Measurements from ENCODE around the gene MMAB. TPM values are rescaled to one million over a fixed set of nuclear protein-coding genes. Genes with fewer than 3 reads are reported as not detected.

The MMAB gene
- total and polyA plus RNA-seq, 2 of the 13 experiments (the other 11 are each of a cell fraction or from before 2014, with no cell fraction given): 26.1 to 77.3 TPM

DNA sequence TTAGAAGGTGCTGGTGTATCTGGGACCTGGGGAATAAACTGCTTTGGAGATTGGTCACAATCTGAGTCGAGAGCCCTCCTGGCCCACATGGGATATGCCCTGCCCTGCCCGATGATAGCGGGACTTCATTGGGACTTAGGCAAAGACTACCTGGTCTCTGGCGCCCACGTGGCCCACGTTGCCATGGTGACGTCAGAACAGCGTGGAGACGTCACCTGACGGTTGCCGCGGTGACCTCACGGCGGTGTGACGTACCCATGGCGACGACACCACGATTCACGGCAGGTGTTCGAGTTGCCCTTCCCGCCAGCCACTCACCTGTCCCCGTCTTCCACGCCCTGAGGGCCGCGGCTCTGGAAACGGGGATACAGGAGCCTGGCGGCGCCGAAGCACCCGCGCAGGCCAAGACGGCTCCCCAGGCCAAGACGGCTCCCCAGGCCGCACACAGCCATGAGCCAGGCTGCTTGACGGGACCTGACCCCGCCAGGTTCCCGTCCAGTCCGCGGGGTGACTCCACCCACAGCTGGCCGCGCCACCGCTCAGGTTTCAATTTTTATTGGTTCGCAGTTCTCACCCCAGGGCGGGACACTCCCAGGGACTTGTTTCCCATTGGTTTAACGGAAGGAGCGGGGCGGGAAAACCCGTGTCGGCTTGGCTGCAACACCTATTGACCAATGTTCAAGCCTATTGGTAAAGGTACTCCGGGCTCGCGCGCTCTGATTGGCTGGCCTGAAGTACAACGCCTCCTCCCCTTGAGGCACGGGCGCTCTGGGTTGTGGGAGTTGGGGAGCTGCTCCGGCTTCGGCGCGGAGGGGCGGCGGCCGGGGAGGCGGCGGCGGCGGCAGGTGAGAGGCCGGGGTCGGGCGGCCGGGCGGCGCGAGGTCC lies at the start of gene MMAB, which contains the start of gene MVK (continued):
- TF ChIP-seq, protein P1, sequence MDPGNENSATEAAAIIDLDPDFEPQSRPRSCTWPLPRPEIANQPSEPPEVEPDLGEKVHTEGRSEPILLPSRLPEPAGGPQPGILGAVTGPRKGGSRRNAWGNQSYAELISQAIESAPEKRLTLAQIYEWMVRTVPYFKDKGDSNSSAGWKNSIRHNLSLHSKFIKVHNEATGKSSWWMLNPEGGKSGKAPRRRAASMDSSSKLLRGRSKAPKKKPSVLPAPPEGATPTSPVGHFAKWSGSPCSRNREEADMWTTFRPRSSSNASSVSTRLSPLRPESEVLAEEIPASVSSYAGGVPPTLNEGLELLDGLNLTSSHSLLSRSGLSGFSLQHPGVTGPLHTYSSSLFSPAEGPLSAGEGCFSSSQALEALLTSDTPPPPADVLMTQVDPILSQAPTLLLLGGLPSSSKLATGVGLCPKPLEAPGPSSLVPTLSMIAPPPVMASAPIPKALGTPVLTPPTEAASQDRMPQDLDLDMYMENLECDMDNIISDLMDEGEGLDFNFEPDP (CRISPR knock-in tag; conservative IDR thresholded peaks at IDR 0.05): no peak
- TF ChIP-seq IKZF1 (IDR thresholded peaks at IDR 0.05) (no peak), NAIF1 (CRISPR knock-in tag; IDR thresholded peaks at IDR 0.05; ENCODE audit: borderline replicate concordance) (no peak; the same call in 1 of the 2 replicates), MIER2 (CRISPR knock-in tag; IDR thresholded peaks at IDR 0.05) (peak; percentile 52; the same call in 1 of the 2 replicates), RARG (CRISPR knock-in tag; IDR thresholded peaks at IDR 0.05; ENCODE audit: low read depth) (no peak), ZFP37 (CRISPR knock-in tag; IDR thresholded peaks at IDR 0.05; ENCODE audit: borderline replicate concordance) (no peak), ZFP36 (IDR thresholded peaks at IDR 0.05; ENCODE audit: borderline replicate concordance, low read depth, low read length, partially characterized antibody) (no peak), DNMT1 (CRISPR knock-in tag; IDR thresholded peaks at IDR 0.05) (peak; percentile 77; the same call in 1 of the 2 replicates), ZNF326 (CRISPR knock-in tag; IDR thresholded peaks at IDR 0.05; ENCODE audit: borderline replicate concordance) (no peak), SMARCC2 (IDR thresholded peaks at IDR 0.05) (no peak), ATF7-NPFF (CRISPR knock-in tag; IDR thresholded peaks at IDR 0.05; ENCODE audit: low read depth) (peak; percentile 94; the same call in 1 of the 2 replicates), MAFF (IDR thresholded peaks at IDR 0.05; ENCODE audit: low read depth, low read length) (no peak), ZNF207 (IDR thresholded peaks at IDR 0.05; ENCODE audit: borderline replicate concordance) (no peak), ZBTB38 (CRISPR knock-in tag; IDR thresholded peaks at IDR 0.05) (peak; percentile 87; the same call in 1 of the 2 replicates), ZNF260 (CRISPR knock-in tag; IDR thresholded peaks at IDR 0.05; ENCODE audit: borderline replicate concordance, low read depth) (no peak), ZNF446 (CRISPR knock-in tag; IDR thresholded peaks at IDR 0.05) (peak; percentile 84; the same call in 1 of the 2 replicates)
- TF ChIP-seq, protein P2, sequence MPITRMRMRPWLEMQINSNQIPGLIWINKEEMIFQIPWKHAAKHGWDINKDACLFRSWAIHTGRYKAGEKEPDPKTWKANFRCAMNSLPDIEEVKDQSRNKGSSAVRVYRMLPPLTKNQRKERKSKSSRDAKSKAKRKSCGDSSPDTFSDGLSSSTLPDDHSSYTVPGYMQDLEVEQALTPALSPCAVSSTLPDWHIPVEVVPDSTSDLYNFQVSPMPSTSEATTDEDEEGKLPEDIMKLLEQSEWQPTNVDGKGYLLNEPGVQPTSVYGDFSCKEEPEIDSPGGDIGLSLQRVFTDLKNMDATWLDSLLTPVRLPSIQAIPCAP (CRISPR knock-in tag; IDR thresholded peaks at IDR 0.05; ENCODE audit: low read depth): peak; percentile 69; the same call in 1 of the 2 replicates
- TF ChIP-seq, protein P3, sequence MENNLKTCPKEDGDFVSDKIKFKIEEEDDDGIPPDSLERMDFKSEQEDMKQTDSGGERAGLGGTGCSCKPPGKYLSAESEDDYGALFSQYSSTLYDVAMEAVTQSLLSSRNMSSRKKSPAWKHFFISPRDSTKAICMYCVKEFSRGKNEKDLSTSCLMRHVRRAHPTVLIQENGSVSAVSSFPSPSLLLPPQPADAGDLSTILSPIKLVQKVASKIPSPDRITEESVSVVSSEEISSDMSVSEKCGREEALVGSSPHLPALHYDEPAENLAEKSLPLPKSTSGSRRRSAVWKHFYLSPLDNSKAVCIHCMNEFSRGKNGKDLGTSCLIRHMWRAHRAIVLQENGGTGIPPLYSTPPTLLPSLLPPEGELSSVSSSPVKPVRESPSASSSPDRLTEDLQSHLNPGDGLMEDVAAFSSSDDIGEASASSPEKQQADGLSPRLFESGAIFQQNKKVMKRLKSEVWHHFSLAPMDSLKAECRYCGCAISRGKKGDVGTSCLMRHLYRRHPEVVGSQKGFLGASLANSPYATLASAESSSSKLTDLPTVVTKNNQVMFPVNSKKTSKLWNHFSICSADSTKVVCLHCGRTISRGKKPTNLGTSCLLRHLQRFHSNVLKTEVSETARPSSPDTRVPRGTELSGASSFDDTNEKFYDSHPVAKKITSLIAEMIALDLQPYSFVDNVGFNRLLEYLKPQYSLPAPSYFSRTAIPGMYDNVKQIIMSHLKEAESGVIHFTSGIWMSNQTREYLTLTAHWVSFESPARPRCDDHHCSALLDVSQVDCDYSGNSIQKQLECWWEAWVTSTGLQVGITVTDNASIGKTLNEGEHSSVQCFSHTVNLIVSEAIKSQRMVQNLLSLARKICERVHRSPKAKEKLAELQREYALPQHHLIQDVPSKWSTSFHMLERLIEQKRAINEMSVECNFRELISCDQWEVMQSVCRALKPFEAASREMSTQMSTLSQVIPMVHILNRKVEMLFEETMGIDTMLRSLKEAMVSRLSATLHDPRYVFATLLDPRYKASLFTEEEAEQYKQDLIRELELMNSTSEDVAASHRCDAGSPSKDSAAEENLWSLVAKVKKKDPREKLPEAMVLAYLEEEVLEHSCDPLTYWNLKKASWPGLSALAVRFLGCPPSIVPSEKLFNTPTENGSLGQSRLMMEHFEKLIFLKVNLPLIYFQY (CRISPR knock-in tag; IDR thresholded peaks at IDR 0.05; ENCODE audit: borderline replicate concordance): no peak
- TF ChIP-seq, protein P4, sequence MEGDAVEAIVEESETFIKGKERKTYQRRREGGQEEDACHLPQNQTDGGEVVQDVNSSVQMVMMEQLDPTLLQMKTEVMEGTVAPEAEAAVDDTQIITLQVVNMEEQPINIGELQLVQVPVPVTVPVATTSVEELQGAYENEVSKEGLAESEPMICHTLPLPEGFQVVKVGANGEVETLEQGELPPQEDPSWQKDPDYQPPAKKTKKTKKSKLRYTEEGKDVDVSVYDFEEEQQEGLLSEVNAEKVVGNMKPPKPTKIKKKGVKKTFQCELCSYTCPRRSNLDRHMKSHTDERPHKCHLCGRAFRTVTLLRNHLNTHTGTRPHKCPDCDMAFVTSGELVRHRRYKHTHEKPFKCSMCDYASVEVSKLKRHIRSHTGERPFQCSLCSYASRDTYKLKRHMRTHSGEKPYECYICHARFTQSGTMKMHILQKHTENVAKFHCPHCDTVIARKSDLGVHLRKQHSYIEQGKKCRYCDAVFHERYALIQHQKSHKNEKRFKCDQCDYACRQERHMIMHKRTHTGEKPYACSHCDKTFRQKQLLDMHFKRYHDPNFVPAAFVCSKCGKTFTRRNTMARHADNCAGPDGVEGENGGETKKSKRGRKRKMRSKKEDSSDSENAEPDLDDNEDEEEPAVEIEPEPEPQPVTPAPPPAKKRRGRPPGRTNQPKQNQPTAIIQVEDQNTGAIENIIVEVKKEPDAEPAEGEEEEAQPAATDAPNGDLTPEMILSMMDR (CRISPR knock-in tag; IDR thresholded peaks at IDR 0.05): no peak

Data from HepG2 (cell line).